ENCODE measurements around the gene DOK6.

The DOK6 gene

GRCh38 chr18:69759046-69759445 is 358.4 kb downstream of the DOK6 start:
- no peak for DNase-seq (ENCODE audit: low spot score)
- no peak for TF ChIP-seq CTCF (IDR thresholded peaks at IDR 0.05; ENCODE audit: borderline replicate concordance, control extremely low read depth, extremely low read depth, insufficient read depth, missing control alignments)
- in situ Hi-C loops (cut with MboI; ENCODE audit: low sequenced_read_pairs, unreplicated experiment): no loop called here

- in situ Hi-C loops (cut with MboI; ENCODE audit: low sequenced_read_pairs, unreplicated experiment): no loop called here
- no peak for TF ChIP-seq CTCF (IDR thresholded peaks at IDR 0.05; ENCODE audit: borderline replicate concordance, control extremely low read depth, extremely low read depth, insufficient read depth, missing control alignments)
- DNase-seq (ENCODE audit: low spot score): no peak
These were observed 362.3 kb downstream of the DOK6 start for GRCh38 chr18:69763002-69763401.

DNA sequence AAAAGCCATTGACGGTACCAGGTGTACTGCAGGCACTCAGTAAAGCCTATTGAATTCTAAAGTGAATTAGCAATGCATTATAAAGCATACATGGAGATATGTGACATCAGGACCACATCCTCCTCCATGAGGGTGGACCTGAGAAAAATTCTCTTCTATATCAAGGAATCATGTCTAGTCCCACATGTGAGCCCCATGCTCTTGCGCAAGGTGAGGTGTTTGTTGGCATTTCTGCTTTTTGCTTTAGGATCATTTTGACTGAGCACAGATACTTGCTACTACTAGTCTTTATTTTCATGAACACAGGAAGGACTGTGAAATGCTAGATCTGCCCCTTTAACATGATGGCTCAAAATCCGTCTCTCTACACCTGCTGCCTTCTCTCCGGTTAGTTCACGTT is 363.1 kb downstream of the DOK6 start:
- in situ Hi-C loops (cut with MboI; ENCODE audit: low sequenced_read_pairs, unreplicated experiment): no loop called here
- DNase-seq (ENCODE audit: low spot score): no peak
- no peak for TF ChIP-seq CTCF (IDR thresholded peaks at IDR 0.05; ENCODE audit: borderline replicate concordance, control extremely low read depth, extremely low read depth, insufficient read depth, missing control alignments)

DNA sequence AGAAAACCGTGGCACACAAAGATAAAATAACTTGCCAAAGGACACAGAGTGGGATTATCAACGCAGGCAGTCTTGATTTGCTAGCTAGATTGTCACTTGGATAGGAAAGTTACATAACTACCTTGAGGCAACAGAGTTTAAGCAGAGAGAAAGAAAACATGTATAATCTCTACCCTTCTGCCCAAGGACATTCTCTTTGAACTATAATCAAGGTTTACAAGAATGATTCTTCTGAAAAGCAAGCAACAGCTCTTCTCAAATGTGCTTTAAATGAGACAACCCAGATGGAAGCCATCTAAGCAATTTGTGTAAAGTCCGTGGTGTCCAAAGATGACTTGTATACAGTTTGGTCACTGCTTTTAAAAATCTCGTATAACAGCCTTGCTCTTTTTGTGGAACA is 369.6 kb downstream of the DOK6 start:
- in situ Hi-C loops (cut with MboI; ENCODE audit: low sequenced_read_pairs, unreplicated experiment): no loop called here
- no peak for DNase-seq (ENCODE audit: low spot score)
- no peak for TF ChIP-seq CTCF (IDR thresholded peaks at IDR 0.05; ENCODE audit: borderline replicate concordance, control extremely low read depth, extremely low read depth, insufficient read depth, missing control alignments)

DNA sequence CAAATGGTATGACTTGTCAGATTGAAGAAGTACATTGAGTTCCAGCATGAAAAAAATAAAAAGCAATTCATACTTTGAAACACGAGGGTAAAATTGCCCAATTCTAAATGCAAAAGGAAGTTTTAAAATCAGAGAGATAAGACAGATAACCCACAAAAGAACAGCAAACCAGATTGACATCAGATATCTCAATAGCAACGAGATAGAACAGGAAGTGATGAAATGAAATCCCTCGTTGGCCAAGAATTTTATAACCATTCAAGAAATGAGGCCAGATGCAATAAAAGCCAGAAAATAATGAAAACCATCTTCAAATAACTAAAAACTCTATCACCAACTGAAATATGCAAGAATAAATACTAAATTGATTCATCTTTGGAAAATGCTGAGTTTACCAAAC is 374.1 kb downstream of the DOK6 start:
- no peak for DNase-seq (ENCODE audit: low spot score)
- TF ChIP-seq CTCF (IDR thresholded peaks at IDR 0.05; ENCODE audit: borderline replicate concordance, control extremely low read depth, extremely low read depth, insufficient read depth, missing control alignments): no peak
- in situ Hi-C loops (cut with MboI; ENCODE audit: low sequenced_read_pairs, unreplicated experiment): no loop called here

DNA sequence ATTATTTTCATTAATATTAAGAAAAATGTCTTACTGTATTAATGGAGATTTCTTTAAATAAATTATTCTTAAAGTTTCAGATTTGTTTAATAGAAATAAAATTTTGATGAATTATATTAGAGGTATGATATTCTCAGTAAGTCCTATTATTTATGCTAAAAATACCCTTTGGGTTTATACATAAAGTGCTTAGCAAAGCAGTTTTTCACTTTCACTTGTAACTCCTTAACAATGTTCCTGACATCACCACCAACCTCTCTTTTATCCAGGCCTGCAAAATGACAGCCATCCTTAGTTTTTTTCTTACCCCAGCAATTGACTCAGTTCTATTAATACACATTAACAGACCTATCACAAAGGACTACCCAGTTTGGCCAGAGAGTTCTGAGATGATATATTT is 376.6 kb downstream of the DOK6 start:
- DNase-seq (ENCODE audit: low spot score): no peak
- TF ChIP-seq CTCF (IDR thresholded peaks at IDR 0.05; ENCODE audit: borderline replicate concordance, control extremely low read depth, extremely low read depth, insufficient read depth, missing control alignments): no peak
- in situ Hi-C loops (cut with MboI; ENCODE audit: low sequenced_read_pairs, unreplicated experiment): no loop called here

DNA sequence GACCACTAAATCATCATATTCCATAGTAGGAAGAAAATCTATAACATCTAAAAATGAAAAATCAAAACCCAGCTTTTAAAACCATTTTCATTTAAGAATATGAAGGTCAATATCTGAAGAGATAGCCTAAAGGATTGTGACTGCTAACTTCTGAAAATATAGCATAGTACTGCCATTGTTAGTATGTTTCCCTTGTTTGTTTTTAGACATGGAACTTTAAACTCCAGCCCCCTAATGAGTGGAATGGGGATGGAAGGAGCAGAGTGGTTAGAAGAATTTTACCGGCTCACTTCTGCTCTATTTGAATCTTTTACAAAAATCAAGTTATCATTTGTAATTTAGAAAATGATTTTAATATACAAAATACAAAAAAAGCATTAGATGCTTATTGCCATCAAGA is 378.0 kb downstream of the DOK6 start:
- in situ Hi-C loops (cut with MboI; ENCODE audit: low sequenced_read_pairs, unreplicated experiment): no loop called here
- TF ChIP-seq CTCF (IDR thresholded peaks at IDR 0.05; ENCODE audit: borderline replicate concordance, control extremely low read depth, extremely low read depth, insufficient read depth, missing control alignments): no peak
- DNase-seq (ENCODE audit: low spot score): no peak

All from GM13976 (cell line).